Cortex of kidney (tissue), 1 donor: Measurements from ENCODE around the gene VPREB3.

Source experiments
- DNase-seq: peaks from one replicate; lab custom pipeline; 2025; lab: John Stamatoyannopoulos, UW

The VPREB3 gene

GRCh38 chr22:23764899-23765881 is 11.0 kb upstream of the VPREB3 start:
- DNase-seq: no peak

DNA sequence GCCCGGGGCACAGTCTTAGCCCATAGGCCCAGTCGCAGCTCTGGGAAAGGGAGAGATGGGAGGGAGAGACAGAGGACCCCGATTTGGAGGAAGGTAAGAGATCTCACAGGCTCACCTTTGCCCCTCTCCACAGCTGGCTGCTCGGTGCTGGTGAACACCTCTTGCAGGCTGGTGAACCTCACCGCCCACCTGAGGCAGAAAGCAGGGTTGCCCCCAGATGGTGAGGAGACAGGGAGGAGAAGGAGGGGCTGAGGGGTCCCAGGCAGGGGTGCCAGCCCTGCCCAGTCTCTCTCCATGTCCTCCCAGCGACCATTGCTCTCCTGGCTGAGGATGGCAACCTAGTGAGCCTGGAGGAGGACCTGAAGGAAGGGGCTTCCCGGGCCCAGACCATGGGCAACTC is 9.7 kb upstream of the VPREB3 start:
- no peak for DNase-seq

DNA sequence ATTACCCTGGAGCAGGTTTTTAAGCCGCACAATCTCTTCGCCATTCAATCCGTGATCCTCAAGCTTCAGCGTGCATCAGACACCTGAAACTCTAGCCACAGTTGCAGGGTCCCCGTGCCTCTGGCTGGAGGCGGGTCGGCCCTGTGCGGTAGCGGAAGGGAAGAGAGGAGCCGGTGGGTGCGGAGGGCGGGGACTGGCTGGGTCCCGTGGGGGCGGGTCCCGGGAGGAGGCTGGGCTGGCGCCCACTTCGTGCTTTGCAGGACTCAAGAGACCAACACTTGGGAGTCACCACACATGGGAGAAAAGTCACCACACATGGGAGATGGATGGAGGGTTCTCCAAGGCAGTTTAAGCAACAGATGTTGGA is 9.3 kb upstream of the VPREB3 start:
- no peak for DNase-seq

- DNase-seq: no peak
Measured at GRCh38 chr22:23762842-23763578, 8.8 kb upstream of the VPREB3 start, which contains the start of gene C22orf15. C22orf15 (plus strand) TSS chr22:23762990; CDS start chr22:23763307, 317 bp downstream.

DNA sequence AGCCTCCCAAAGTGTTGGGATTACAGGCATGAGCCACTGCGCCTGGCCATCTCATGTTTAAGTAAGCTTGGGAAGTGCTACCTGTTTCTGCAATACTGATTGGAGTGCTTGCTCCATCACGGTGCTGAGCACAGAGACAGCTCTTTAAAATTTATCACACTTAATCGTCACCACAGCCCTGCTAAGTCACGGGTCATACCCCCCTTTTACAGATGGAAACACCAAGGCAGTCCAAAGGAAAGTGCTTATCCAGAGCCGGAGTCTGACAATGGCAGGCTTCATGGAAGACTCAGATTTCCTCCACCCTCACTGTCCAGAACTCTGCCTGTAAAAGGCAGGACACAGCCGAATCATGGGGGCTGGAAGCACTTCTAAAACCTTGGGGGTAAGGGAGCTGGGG is 5.8 kb upstream of the VPREB3 start:
- no peak for DNase-seq

DNA sequence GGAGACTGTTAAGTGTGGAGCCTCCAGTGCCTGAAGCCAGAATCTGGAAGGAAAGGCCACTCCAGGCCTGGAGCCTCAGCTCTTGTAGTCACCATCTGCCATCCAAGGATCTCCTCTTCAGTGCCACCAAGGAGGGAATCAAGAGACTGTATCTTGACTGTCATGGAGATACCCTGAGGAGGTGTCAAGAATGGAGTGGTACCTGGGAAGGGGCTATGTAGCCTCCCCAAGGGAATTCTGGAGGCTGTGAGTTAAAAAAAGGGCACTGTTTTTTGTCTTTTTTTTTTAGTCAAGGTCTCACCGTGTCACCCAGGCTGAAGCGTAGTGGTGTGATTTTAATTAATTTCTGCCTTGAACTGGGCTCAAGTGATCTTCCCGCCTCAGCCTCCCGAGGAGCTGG is 5.3 kb upstream of the VPREB3 start:
- DNase-seq: no peak

DNA sequence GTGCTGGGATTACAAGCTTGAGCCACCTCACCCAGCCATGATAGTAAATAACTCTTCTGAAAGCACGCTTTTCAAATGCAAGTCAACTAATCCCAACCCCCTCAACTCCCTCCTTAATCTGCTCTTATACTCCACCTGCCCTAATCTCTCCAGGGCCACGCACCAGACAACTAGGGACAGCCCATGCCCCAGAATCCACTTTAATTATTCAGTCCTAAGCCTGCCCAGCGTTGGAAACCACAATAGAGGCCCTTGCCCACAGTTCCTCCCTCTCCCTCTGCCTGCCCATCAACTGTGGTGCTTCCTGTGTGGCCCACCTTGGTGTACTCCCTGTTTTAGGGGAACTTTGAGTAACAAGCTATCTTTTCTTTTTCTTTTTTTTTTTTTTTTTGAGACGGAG is 2.7 kb upstream of the VPREB3 start:
- DNase-seq: no peak

GRCh38 chr22:23755711-23756110 is 1.5 kb upstream of the VPREB3 start:
- DNase-seq: no peak

- no peak for DNase-seq
Measured at GRCh38 chr22:23754980-23755636, 883 bp upstream of the VPREB3 start.

- no peak for DNase-seq
Measured at GRCh38 chr22:23753385-23753784, 840 bp downstream of the VPREB3 start.

DNA sequence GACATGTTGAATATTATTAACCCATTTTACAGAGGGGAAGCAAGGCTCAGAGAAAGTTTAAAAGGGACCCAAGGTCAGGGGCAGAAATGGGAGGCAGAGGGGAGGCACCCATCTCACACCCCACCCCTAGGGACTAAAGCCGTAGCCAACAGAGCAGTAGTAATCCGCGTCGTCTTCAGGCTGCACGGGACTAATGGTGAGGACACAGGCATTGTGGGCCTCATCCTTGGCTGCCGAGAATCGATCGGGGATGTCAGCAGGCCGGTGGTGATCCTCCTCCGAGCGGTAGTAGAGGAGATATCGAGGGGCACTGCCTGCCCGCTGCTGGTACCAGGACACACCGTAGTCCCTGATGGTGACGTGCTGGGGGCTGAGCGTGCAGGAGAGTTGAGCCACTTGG is 1.5 kb downstream of the VPREB3 start:
- DNase-seq: no peak

DNA sequence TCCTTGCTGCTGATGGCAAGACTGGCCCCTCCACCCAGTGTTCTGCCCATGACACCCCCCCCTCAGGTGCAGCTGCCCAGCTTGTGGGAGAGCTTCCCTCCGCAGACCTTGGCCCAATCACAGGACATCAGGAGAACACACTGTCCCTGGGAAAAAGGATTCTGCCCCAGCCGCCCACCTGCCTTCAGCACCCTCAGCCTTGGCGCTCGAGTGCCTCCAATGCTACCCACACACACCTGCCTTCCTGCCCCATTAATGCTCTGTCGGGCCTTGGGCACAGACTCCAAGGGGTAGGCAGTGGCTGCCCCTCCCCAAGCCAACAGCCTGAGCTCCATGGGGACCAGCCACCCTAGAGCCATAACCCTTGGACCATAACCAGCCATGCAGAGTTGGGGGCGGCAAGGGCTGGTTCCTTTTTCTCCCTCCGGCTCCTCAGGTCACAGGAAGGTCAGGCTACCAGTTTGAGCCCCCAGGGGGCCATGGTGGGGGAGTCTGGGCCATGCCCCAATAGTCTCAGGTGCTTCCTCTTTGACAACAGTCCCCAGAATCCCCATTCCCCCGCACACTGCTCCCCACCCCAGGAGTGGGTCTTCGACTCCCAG is 2.0 kb downstream of the VPREB3 start:
- no peak for DNase-seq

- DNase-seq: no peak
Measured at GRCh38 chr22:23751441-23751996, 2.7 kb downstream of the VPREB3 start.

DNA sequence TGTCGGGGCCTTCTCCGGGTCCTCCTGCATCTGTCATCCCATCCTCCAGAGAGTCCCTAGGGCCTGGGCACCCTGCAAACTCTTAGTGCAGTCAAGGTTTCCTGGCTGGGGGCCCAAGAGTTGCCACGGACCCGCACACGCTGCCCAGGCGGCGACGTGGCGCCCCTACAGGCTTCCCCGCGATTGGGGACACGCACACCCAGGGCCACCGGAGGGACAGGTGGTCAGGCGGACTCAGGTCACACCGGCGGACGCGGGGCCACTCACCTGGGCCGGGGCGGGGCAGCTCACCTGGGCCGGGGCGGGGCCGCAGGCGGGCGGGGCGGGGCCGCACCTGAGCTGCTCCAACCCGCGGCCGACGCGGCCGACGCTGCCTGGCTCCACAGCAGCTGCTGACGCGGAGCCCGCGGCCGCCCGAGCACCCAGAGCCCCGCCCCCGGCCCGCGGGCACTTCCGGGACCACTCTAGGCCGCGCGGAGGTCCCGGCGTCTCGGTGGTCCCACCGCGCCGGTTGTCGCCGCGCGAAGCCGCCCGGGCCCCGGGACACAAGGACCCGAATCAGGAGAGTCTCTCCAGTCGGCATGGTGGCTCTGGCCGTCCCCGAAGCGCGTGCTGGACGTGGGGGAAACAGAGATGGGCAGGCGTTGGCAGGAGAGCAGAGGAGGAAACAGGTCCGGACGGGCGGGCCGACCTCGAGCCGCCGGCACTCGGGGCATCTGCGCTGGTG is 3.3 kb downstream of the VPREB3 start, which contains the start of gene ZNF70:
TSS of gene ZNF70 (minus strand) at position 399 of the 727 bp plus-strand sequence. CDS start 5,972 bp downstream, outside the sequence.
- DNase-seq: no peak

- DNase-seq: no peak
Measured at GRCh38 chr22:23750367-23750713, 3.9 kb downstream of the VPREB3 start.

DNA sequence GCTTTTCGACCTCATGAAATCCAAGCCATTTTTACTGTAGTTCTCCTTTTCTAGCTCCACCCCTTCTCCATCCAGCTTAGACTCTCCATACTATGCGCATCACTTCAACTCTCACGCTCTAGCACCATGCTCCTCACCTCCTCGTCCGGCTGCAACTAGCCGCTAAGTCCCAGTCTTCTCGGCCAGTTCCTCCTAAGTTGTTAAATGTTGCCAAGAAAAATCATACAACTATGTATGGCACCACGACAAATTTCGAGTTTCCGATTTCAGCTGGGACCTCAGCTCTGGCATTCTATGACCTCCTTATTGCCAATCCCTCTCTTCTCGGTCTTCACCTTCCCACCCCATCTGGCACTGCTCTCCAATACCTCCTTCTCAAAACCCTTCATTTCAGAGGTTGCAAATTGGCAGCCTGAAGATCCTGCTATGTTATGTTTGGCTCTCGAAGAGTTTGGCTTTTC is 4.4 kb downstream of the VPREB3 start:
- DNase-seq: no peak

DNA sequence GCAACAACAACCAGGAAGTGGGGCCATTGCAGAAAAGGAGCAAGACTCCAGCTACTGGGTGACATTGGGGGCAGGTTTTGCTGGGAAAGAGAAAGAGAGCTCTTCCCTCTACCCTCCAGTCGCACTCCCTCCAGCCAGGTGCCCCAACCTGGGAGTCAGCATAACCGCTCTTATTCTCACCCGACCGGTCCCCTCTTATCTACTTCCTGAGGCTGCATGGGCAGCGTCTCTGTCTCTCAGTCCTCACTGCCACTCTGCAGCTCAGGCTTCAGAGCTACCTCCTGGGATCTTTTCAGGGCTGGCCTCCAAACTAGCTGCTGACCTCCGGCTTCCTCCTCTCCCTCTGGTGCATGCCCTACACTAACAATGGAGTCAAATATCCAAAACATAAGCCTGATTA is 8.4 kb downstream of the VPREB3 start:
- DNase-seq: no peak

DNA sequence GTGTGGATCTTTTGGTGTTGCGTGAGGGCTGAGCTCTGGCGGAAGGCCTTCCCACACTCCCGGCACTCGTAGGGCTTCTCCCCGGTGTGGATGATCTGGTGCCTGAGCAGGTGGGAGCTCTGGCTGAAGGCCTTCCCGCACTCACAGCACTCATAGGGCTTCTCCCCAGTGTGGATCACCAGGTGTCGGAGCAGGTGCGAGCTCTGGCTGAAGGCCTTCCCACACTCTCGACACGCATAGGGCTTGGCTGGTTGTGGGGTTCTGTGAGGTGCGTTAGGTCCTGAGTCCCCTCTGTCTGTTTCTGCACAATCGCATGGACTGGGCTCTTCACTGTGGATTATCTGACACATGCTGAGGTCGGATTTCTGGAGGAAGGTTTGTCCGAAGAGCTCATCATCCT is 9.7 kb downstream of the VPREB3 start:
- DNase-seq: no peak

DNA sequence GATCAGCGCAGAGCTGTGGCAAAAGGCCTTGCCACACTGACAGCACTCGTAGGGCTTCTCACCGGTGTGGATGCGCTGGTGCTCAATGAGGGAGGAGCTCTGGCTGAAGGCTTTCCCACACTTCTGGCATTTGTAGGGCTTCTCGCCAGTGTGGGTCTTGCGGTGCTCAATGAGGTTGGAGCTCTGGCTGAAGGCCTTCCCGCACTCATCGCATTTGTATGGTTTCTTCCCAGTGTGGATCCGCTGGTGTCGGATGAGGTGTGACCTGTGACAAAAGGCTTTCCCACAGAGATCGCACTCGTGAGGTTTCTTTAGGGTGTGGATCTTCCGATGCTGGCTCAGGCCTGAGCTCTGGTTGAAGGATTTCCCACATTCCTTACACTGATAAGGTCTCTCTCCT is 10.2 kb downstream of the VPREB3 start:
- no peak for DNase-seq

DNA sequence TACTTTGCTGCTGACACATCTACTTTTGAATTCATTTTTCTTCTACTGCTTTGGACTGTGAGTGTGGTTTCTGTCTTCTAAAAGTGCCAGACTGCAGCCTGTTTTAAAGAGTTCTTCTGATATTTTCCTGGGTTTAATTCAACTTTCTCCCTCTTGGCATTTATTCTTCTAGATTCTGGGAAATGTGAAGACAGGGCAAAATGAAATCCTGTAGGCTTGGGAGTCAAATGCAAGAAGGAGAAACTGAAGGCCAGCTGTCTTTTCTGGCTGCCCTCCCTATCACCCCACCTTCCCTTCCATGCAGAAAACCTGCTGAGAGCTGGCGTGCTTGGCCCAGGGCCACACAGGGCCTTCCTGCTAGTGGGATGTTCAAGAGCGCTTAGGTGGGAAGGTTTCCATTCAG is 10.9 kb downstream of the VPREB3 start:
- no peak for DNase-seq
